Astrocyte (in vitro differentiated cells and primary cell): Measurements from ENCODE around the gene OXLD1. TPM values are rescaled to one million over a fixed set of nuclear protein-coding genes. Genes with fewer than 3 reads are reported as not detected.

Source experiments
- DNase-seq: peaks from one replicate; pipeline ENCODE4 v3.0.0-alpha.2; 2010; ENCODE audit warnings: low read depth
- FAIRE-seq: peaks from 2 replicates; lab custom pipeline; 2011; peaks lifted over from hg19 to GRCh38; lab: Jason Lieb, UNC
- H2AFZ ChIP-seq: 2 replicates; pipeline ENCODE4 v1.6.0; 2012; ENCODE audit warnings: low read depth, low read length, inconsistent platforms
- H3K27ac ChIP-seq: 2 replicates; pipeline ENCODE4 v1.5.1; 2011; ENCODE audit warnings: low read depth, low read length, inconsistent platforms
- H3K27me3 ChIP-seq: 2 replicates; pipeline ENCODE4 v1.6.0; 2011; ENCODE audit warnings: low read length, inconsistent platforms; ENCODE audit not compliant: insufficient read depth
- H3K36me3 ChIP-seq: 2 replicates; pipeline ENCODE4 v1.5.1; 2011; ENCODE audit warnings: low read length, inconsistent platforms; ENCODE audit not compliant: insufficient read depth
- H3K4me1 ChIP-seq: 2 replicates; pipeline ENCODE4 v1.5.1; 2011; ENCODE audit warnings: low read length, inconsistent platforms; ENCODE audit not compliant: insufficient read depth
- H3K4me2 ChIP-seq: 2 replicates; pipeline ENCODE4 v1.6.0; 2012; ENCODE audit warnings: low read length, inconsistent platforms
- H3K4me3 ChIP-seq: 2 replicates; pipeline ENCODE4 v1.5.1; 2011; ENCODE audit warnings: low read depth, mild to moderate bottlenecking, low read length, inconsistent platforms; ENCODE audit not compliant: insufficient read depth
- H3K79me2 ChIP-seq: 2 replicates; pipeline ENCODE4 v1.6.0; 2012; ENCODE audit warnings: mild to moderate bottlenecking, low read length, inconsistent platforms; ENCODE audit not compliant: insufficient read depth
- H3K9ac ChIP-seq: 2 replicates; pipeline ENCODE4 v1.6.0; 2012; ENCODE audit warnings: mild to moderate bottlenecking, low read length, inconsistent platforms
- H3K9me3 ChIP-seq: 2 replicates; pipeline ENCODE4 v1.5.1; 2012; ENCODE audit warnings: low read depth, mild to moderate bottlenecking, low read length, inconsistent platforms; ENCODE audit not compliant: insufficient read depth
- H4K20me1 ChIP-seq: 2 replicates; pipeline ENCODE4 v1.6.0; 2012; ENCODE audit warnings: low read length, inconsistent platforms; ENCODE audit not compliant: insufficient read depth
- H3K27ac Mint-ChIP-seq: one replicate; pipeline ENCODE4 v1.8.0; 2021; ENCODE audit warnings: mild to moderate bottlenecking, mixed read lengths; ENCODE audit not compliant: unreplicated experiment
- H3K27me3 Mint-ChIP-seq: one replicate; pipeline ENCODE4 v1.8.0; 2021; ENCODE audit warnings: low read depth, mixed read lengths; ENCODE audit not compliant: unreplicated experiment
- H3K36me3 Mint-ChIP-seq: one replicate; pipeline ENCODE4 v1.8.0; 2021; ENCODE audit warnings: low read depth, mixed read lengths; ENCODE audit not compliant: unreplicated experiment
- H3K4me1 Mint-ChIP-seq: one replicate; pipeline ENCODE4 v1.8.0; 2021; ENCODE audit warnings: low read depth, mixed read lengths; ENCODE audit not compliant: unreplicated experiment
- H3K4me3 Mint-ChIP-seq: one replicate; pipeline ENCODE4 v1.8.0; 2021; ENCODE audit warnings: mild to moderate bottlenecking, moderate library complexity, mixed read lengths; ENCODE audit not compliant: unreplicated experiment
- H3K9me3 Mint-ChIP-seq: one replicate; pipeline ENCODE4 v1.8.0; 2021; ENCODE audit warnings: mild to moderate bottlenecking, mixed read lengths; ENCODE audit not compliant: unreplicated experiment
- CTCF ChIP-seq: IDR thresholded peaks from 2 replicates; pipeline ENCODE4 v1.5.1; 2011; ENCODE audit warnings: low read depth, mild to moderate bottlenecking, inconsistent platforms, low read length, moderate library complexity; ENCODE audit not compliant: insufficient read depth
- EZH2 ChIP-seq: IDR thresholded peaks from 2 replicates; pipeline ENCODE4 v1.6.1; 2012; ENCODE audit warnings: mild to moderate bottlenecking, low read length, inconsistent platforms; ENCODE audit not compliant: insufficient read depth
- total RNA-seq: library from RNA; stranded (reverse); gene quantifications from 2 replicates; pipeline ENCODE4 v1.2.1, GENCODE V29; 2021

Gene OXLD1
- total RNA-seq, 1 donor from 2014 or later, result 22.0 TPM

DNA sequence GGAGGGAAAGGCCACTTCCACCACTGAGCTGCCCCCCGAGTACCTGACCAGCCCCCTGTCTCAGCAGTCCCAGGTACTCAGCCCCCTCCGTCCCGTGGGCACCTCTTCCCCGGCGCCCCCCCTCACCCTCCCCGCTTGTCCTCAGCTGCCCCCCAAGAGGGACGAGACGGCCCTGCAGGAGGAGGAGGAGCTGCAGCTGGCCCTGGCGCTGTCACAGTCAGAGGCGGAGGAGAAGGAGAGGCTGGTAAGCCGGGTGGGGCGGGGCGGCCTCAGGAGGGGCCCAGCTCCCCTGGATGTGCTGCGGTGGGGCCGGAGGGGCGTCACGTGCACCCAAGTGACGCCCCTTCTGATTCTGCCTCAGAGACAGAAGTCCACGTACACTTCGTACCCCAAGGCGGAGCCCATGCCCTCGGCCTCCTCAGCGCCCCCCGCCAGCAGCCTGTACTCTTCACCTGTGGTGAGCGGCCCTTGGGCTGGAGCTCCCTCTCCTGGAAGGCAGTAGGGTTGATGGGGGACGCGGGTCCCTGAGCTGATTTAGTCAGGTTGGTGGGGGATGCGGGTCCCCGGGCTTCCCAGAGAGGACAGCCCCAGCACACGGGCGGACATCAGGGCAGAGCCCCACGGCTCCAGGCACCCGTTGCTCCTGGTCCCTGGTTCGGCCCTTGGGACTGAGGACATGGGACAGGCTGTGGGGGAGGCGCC lies 27.3 kb upstream of the OXLD1 start:
- no peaks in the 10 kb centered on the region for H3K27me3 ChIP-seq
- peaks cover 91% of the 10 kb centered on the region for H4K20me1 ChIP-seq
- H3K4me3 Mint-ChIP-seq, result no peak overlapping the region
- H3K4me1 Mint-ChIP-seq, result no peaks in the 10 kb centered on the region
- TF ChIP-seq EZH2, result no peak
- no peak for TF ChIP-seq CTCF
- no peak overlapping the region for H3K27ac Mint-ChIP-seq
- H3K9ac ChIP-seq, result no peak overlapping the region
- no peak overlapping the region for H3K4me2 ChIP-seq
- no peaks in the 10 kb centered on the region for H3K4me1 ChIP-seq
- no peaks in the 10 kb centered on the region for H3K27me3 Mint-ChIP-seq
- no peak for FAIRE-seq
- no peak overlapping the region for H3K27ac ChIP-seq
- peaks cover 18% of the 10 kb centered on the region for H3K36me3 Mint-ChIP-seq
- H3K36me3 ChIP-seq, result peaks cover 32% of the 10 kb centered on the region
- no peak for DNase-seq
- no peak overlapping the region for H2AFZ ChIP-seq
- no peaks in the 10 kb centered on the region for H3K9me3 Mint-ChIP-seq
- H3K4me3 ChIP-seq, result no peak overlapping the region
- no peaks in the 10 kb centered on the region for H3K9me3 ChIP-seq
- peaks cover 95% of the 10 kb centered on the region for H3K79me2 ChIP-seq

DNA sequence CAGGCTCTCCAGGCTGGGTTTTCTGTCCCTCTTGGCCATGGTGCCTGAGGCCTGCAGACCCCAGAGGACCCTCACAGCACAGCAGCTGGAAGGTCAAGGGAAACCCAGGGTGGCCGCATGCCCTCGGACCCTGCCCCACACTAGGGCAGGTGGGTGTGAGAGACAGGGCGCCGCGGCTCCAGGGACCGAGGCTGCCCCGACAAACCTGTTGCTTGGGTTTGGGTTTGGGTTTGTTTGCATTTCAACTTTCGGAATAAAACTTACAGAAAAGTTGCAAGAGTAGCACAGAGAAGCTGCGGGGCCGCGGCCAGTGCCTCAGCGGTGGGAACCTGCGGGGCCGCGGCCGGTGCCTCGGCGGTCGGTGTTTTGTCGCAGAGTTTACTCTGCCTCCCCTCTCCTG lies 25.2 kb upstream of the OXLD1 start:
- Histone ChIP-seq H3K4me3 (no peak overlapping the region), H3K27me3 (no peaks in the 10 kb centered on the region), H3K9ac (no peak overlapping the region), H3K4me2 (no peak overlapping the region), H2AFZ (no peak overlapping the region), H3K9me3 (no peaks in the 10 kb centered on the region), H3K36me3 (peaks cover 23% of the 10 kb centered on the region), H3K4me1 (no peaks in the 10 kb centered on the region), H3K79me2 (peaks cover 95% of the 10 kb centered on the region), H4K20me1 (peaks cover 91% of the 10 kb centered on the region), H3K27ac (no peak overlapping the region)
- TF ChIP-seq CTCF, result no peak
- no peak for TF ChIP-seq EZH2
- no peaks in the 10 kb centered on the region for H3K4me1 Mint-ChIP-seq
- H3K36me3 Mint-ChIP-seq, result peaks cover 12% of the 10 kb centered on the region
- DNase-seq (no peak), FAIRE-seq (no peak)
- H3K27ac Mint-ChIP-seq, result no peak overlapping the region
- H3K4me3 Mint-ChIP-seq, result peak overlapping the region; percentile 34
- no peaks in the 10 kb centered on the region for H3K27me3 Mint-ChIP-seq
- no peaks in the 10 kb centered on the region for H3K9me3 Mint-ChIP-seq

GRCh38 chr17:81691196-81691595 lies 24.8 kb upstream of the OXLD1 start:
- Histone ChIP-seq H3K4me1 (no peaks in the 10 kb centered on the region), H3K9me3 (no peaks in the 10 kb centered on the region), H3K27ac (no peak overlapping the region), H3K4me2 (no peak overlapping the region), H3K79me2 (peaks cover 95% of the 10 kb centered on the region), H4K20me1 (peaks cover 92% of the 10 kb centered on the region), H3K27me3 (no peaks in the 10 kb centered on the region), H2AFZ (no peak overlapping the region), H3K9ac (no peak overlapping the region), H3K36me3 (peaks cover 27% of the 10 kb centered on the region), H3K4me3 (no peak overlapping the region)
- DNase-seq (no peak), FAIRE-seq (no peak)
- Mint-ChIP-seq H3K4me1 (no peaks in the 10 kb centered on the region), H3K27ac (peak overlapping the region; percentile 75), H3K27me3 (no peaks in the 10 kb centered on the region), H3K4me3 (no peak overlapping the region), H3K9me3 (no peaks in the 10 kb centered on the region), H3K36me3 (peaks cover 14% of the 10 kb centered on the region)
- no peak for TF ChIP-seq EZH2
